ENCODE measurements around the gene CHM.
"Not testable (repeated sequence)": the region's sequence is repeated elsewhere in the genome, so short reads cannot be mapped to it uniquely, and the experiment has no call there.

CHM gene

GRCh38 chrX:86047174-86047935, at the start of gene CHM:
Gene CHM (minus strand): TSS chrX:86047558. CDS start chrX:86047532, 26 bp downstream.
- DNase-seq, result peak; percentile 53 to 56

- no peak for DNase-seq
These were observed 31.3 kb upstream of the CHM start for GRCh38 chrX:86078650-86079049.

GRCh38 chrX:86066998-86067397, 19.6 kb upstream of the CHM start:
- no peak for DNase-seq

- no peak for DNase-seq
These were observed 14.0 kb upstream of the CHM start for GRCh38 chrX:86061407-86061806.

GRCh38 chrX:86051741-86052140, 4.4 kb upstream of the CHM start:
- no peak for DNase-seq

- no peak for DNase-seq
These were observed 550 bp upstream of the CHM start for GRCh38 chrX:86047936-86048280.

- DNase-seq, result no peak
These were observed 3.1 kb downstream of the CHM start for GRCh38 chrX:86044216-86044615.

GRCh38 chrX:86039625-86040568, 7.5 kb downstream of the CHM start:
- no peak for DNase-seq

- DNase-seq, result no peak
These were observed 14.0 kb downstream of the CHM start for GRCh38 chrX:86033385-86033784.

GRCh38 chrX:86028681-86029080, 18.7 kb downstream of the CHM start:
- no peak for DNase-seq

- no peak for DNase-seq
These were observed 23.5 kb downstream of the CHM start for GRCh38 chrX:86023811-86024210.

GRCh38 chrX:86021652-86022289, 25.6 kb downstream of the CHM start:
- DNase-seq, result no peak

- DNase-seq, result no peak
These were observed 31.2 kb downstream of the CHM start for GRCh38 chrX:86016139-86016538.

GRCh38 chrX:86014959-86015358, 32.4 kb downstream of the CHM start:
- peak; percentile 3 to 4 for DNase-seq

- no peak for DNase-seq
These were observed 32.9 kb downstream of the CHM start for GRCh38 chrX:86014421-86014820.

GRCh38 chrX:86013792-86014191, 33.6 kb downstream of the CHM start:
- DNase-seq, result no peak

- DNase-seq, result no peak
These were observed 35.2 kb downstream of the CHM start for GRCh38 chrX:86012188-86012587.

- DNase-seq, result not testable (repeated sequence)
These were observed 37.6 kb downstream of the CHM start for GRCh38 chrX:86009803-86010202.

- not testable (repeated sequence) for DNase-seq
These were observed 39.5 kb downstream of the CHM start for GRCh38 chrX:86007891-86008290.

GRCh38 chrX:86002076-86002896, 45.1 kb downstream of the CHM start:
- DNase-seq, result no peak

GRCh38 chrX:85998954-85999353, 48.4 kb downstream of the CHM start:
- no peak for DNase-seq

- no peak for DNase-seq
These were observed 50.8 kb downstream of the CHM start for GRCh38 chrX:85996555-85996954.

GRCh38 chrX:85995641-85996040, 51.7 kb downstream of the CHM start:
- DNase-seq, result no peak

All from activated CD4-positive, alpha-beta T cell treated with anti-CD3 and anti-CD28 coated beads, Interleukin-2, amount 50 U/mL, for 48 hours (primary cell).